ENCODE measurements around the gene CGB3. TPM values are rescaled to one million over a fixed set of nuclear protein-coding genes. Genes with fewer than 3 reads are reported as not detected.
"Not testable (repeated sequence)": the region's sequence is repeated elsewhere in the genome, so short reads cannot be mapped to it uniquely, and the experiment has no call there.

Gene CGB3
- total RNA-seq, 1 experiment from 2014 or later, result not detected

GRCh38 chr19:49042666-49043065, 18.5 kb upstream of the CGB3 start:
- H3K4me3 ChIP-seq (ENCODE audit: low read depth in 2 of 2, low read length in 2 of 2); DNase-seq (ENCODE audit: low read depth, low spot score); POLR2A ChIA-PET; H3K27ac ChIP-seq (ENCODE audit: low read length); CTCF ChIA-PET; H3K9me3 ChIP-seq (ENCODE audit: control insufficient read depth, insufficient read depth, low read depth, low read length); BruUV-seq (replicated peaks); H3K4me1 ChIP-seq (ENCODE audit: control insufficient read depth, insufficient read depth, low read length); H3K36me3 ChIP-seq (ENCODE audit: control insufficient read depth, insufficient read depth, low read length); H3K27me3 ChIP-seq (ENCODE audit: control insufficient read depth, insufficient read depth, low read length); in situ Hi-C loops (cut with HindIII; ENCODE audit: low pct_unique_long_range_greater_than_20kb, low sequenced_read_pairs); intact Hi-C loops (cut with micrococcal nuclease; ENCODE audit: unreplicated experiment); ATAC-seq: not testable (repeated sequence)

- POLR2A ChIA-PET, result no interaction called here
- CTCF ChIA-PET, result no interaction called here
- intact Hi-C loops (cut with micrococcal nuclease; ENCODE audit: unreplicated experiment), result no loop called here
Measured at GRCh38 chr19:49042177-49042576, 18.0 kb upstream of the CGB3 start.

GRCh38 chr19:49039736-49040135, 15.6 kb upstream of the CGB3 start:
- intact Hi-C loops (cut with micrococcal nuclease; ENCODE audit: unreplicated experiment), result not testable (repeated sequence)

More at GRCh38 chr19:49042177-49042576, 18.0 kb upstream of the CGB3 start:
- Histone ChIP-seq H3K27ac (ENCODE audit: low read length) (no peak overlapping the region), H3K4me3 (ENCODE audit: low read depth in 2 of 2, low read length in 2 of 2) (no peak overlapping the region), H3K36me3 (ENCODE audit: control insufficient read depth, insufficient read depth, low read length) (no peaks in the 10 kb centered on the region), H3K27me3 (ENCODE audit: control insufficient read depth, insufficient read depth, low read length) (no peaks in the 10 kb centered on the region), H3K9me3 (ENCODE audit: control insufficient read depth, insufficient read depth, low read depth, low read length) (no peaks in the 10 kb centered on the region), H3K4me1 (ENCODE audit: control insufficient read depth, insufficient read depth, low read length) (no peaks in the 10 kb centered on the region)
- TF ChIP-seq TCF7L2 (IDR thresholded peaks at IDR 0.05; ENCODE audit: low read depth, low read length) (no peak), REST (IDR thresholded peaks at IDR 0.05; ENCODE audit: insufficient read depth in 1 of 2, low read depth in 2 of 2, low read length in 1 of 2) (no peak), POLR2AphosphoS5 (IDR thresholded peaks at IDR 0.05; ENCODE audit: low read depth, low read length) (no peak), SIN3A (IDR thresholded peaks at IDR 0.05; ENCODE audit: borderline replicate concordance, insufficient read depth, low read depth, low read length) (no peak), CTCF (IDR thresholded peaks at IDR 0.05) (no peak)
- no TSS peak for BruUV-seq (replicated peaks)
- DNase-seq (ENCODE audit: low read depth, low spot score) (no peak), ATAC-seq (no peak)
- in situ Hi-C loops (cut with HindIII; ENCODE audit: low pct_unique_long_range_greater_than_20kb, low sequenced_read_pairs), result no loop called here

GRCh38 chr19:49038557-49039276, 14.6 kb upstream of the CGB3 start:
- DNase-seq (ENCODE audit: low read depth, low spot score); in situ Hi-C loops (cut with HindIII; ENCODE audit: low pct_unique_long_range_greater_than_20kb, low sequenced_read_pairs); intact Hi-C loops (cut with micrococcal nuclease; ENCODE audit: unreplicated experiment): not testable (repeated sequence)

More at GRCh38 chr19:49039736-49040135, 15.6 kb upstream of the CGB3 start:
- ATAC-seq; H3K36me3 ChIP-seq (ENCODE audit: control insufficient read depth, insufficient read depth, low read length); DNase-seq (ENCODE audit: low read depth, low spot score); H3K9me3 ChIP-seq (ENCODE audit: control insufficient read depth, insufficient read depth, low read depth, low read length); POLR2A ChIA-PET; H3K4me1 ChIP-seq (ENCODE audit: control insufficient read depth, insufficient read depth, low read length); H3K4me3 ChIP-seq (ENCODE audit: low read depth in 2 of 2, low read length in 2 of 2); H3K27me3 ChIP-seq (ENCODE audit: control insufficient read depth, insufficient read depth, low read length); H3K27ac ChIP-seq (ENCODE audit: low read length); BruUV-seq (replicated peaks); in situ Hi-C loops (cut with HindIII; ENCODE audit: low pct_unique_long_range_greater_than_20kb, low sequenced_read_pairs): not testable (repeated sequence)
- CTCF ChIA-PET, result interaction anchor here (0.6 kb wide), 2 partner anchors 233 to 681 kb away, joined by 4 to 11 read pairs; no protein-coding TSS in a partner anchor

GRCh38 chr19:49038111-49038510, 14.0 kb upstream of the CGB3 start:
- CTCF ChIA-PET; POLR2A ChIA-PET; H3K27ac ChIP-seq (ENCODE audit: low read length); intact Hi-C loops (cut with micrococcal nuclease; ENCODE audit: unreplicated experiment); ATAC-seq; H3K4me3 ChIP-seq (ENCODE audit: low read depth in 2 of 2, low read length in 2 of 2); H3K9me3 ChIP-seq (ENCODE audit: control insufficient read depth, insufficient read depth, low read depth, low read length); in situ Hi-C loops (cut with HindIII; ENCODE audit: low pct_unique_long_range_greater_than_20kb, low sequenced_read_pairs); H3K36me3 ChIP-seq (ENCODE audit: control insufficient read depth, insufficient read depth, low read length); DNase-seq (ENCODE audit: low read depth, low spot score); H3K4me1 ChIP-seq (ENCODE audit: control insufficient read depth, insufficient read depth, low read length); H3K27me3 ChIP-seq (ENCODE audit: control insufficient read depth, insufficient read depth, low read length); BruUV-seq (replicated peaks): not testable (repeated sequence)

More at GRCh38 chr19:49038557-49039276, 14.6 kb upstream of the CGB3 start:
- CTCF ChIA-PET; H3K4me3 ChIP-seq (ENCODE audit: low read depth in 2 of 2, low read length in 2 of 2); BruUV-seq (replicated peaks); POLR2A ChIA-PET; H3K27ac ChIP-seq (ENCODE audit: low read length); H3K9me3 ChIP-seq (ENCODE audit: control insufficient read depth, insufficient read depth, low read depth, low read length); H3K27me3 ChIP-seq (ENCODE audit: control insufficient read depth, insufficient read depth, low read length); H3K4me1 ChIP-seq (ENCODE audit: control insufficient read depth, insufficient read depth, low read length); H3K36me3 ChIP-seq (ENCODE audit: control insufficient read depth, insufficient read depth, low read length): not testable (repeated sequence)
- ATAC-seq, result peak; percentile 92

Data from Panc1 (cell line).